T47D (cell line): Measurements from ENCODE around the gene KCTD7.
"Not testable (repeated sequence)": the region's sequence is repeated elsewhere in the genome, so short reads cannot be mapped to it uniquely, and the experiment has no call there.

Experiments used
- DNase-seq, 2 experiments: peaks; one replicate each; pipeline versions ENCODE4 v3.0.0 to v3.0.0-alpha.2; 2011 to 2012; ENCODE audit warnings: low read depth in 1 of 2, low spot score in 1 of 2
- JUND ChIP-seq: IDR thresholded peaks from 2 replicates; pipeline ENCODE4 v1.6.1; 2012; ENCODE audit warnings: low read depth
- in situ Hi-C: cut with HindIII; loops from 2 replicates; pipeline ENCODE4 v1.10.0; 2016; ENCODE audit warnings: low sequenced_read_pairs, low pct_unique_long_range_greater_than_20kb

KCTD7 gene

GRCh38 chr7:66643395-66643794, 14.7 kb downstream of the KCTD7 start:
- peak in 1 of 2 experiments; percentile 17 for DNase-seq
- TF ChIP-seq JUND, result no peak
- in situ Hi-C loops, result no loop called here

GRCh38 chr7:66651026-66651425, 22.3 kb downstream of the KCTD7 start:
- in situ Hi-C loops, DNase-seq: not testable (repeated sequence)

- DNase-seq, in situ Hi-C loops: not testable (repeated sequence)
Measured at GRCh38 chr7:66653719-66654274, 25.1 kb downstream of the KCTD7 start.

- peak; percentile 96 to 99 for DNase-seq
- TF ChIP-seq JUND, result no peak
- in situ Hi-C loops, result no loop called here
Measured at GRCh38 chr7:66654275-66655112, 25.8 kb downstream of the KCTD7 start.

GRCh38 chr7:66655113-66655806, 26.6 kb downstream of the KCTD7 start:
- in situ Hi-C loops, result not testable (repeated sequence)
- peak; percentile 27 to 74 for DNase-seq

GRCh38 chr7:66655826-66656485, 27.3 kb downstream of the KCTD7 start:
- in situ Hi-C loops, DNase-seq: not testable (repeated sequence)

GRCh38 chr7:66657798-66658197, 29.1 kb downstream of the KCTD7 start:
- TF ChIP-seq JUND, result no peak
- no peak for DNase-seq
- in situ Hi-C loops, result no loop called here

- in situ Hi-C loops, result no loop called here
- no peak for TF ChIP-seq JUND
- DNase-seq, result no peak
Measured at GRCh38 chr7:66662646-66663264, 34.1 kb downstream of the KCTD7 start.

- in situ Hi-C loops, result no loop called here
- no peak for TF ChIP-seq JUND
- DNase-seq, result no peak
Measured at GRCh38 chr7:66664590-66665293, 36.1 kb downstream of the KCTD7 start.

GRCh38 chr7:66666313-66666952, 37.8 kb downstream of the KCTD7 start:
- DNase-seq, result no peak
- TF ChIP-seq JUND, result no peak
- in situ Hi-C loops, result no loop called here

GRCh38 chr7:66667023-66667728, 38.5 kb downstream of the KCTD7 start:
- DNase-seq, result no peak
- in situ Hi-C loops, result no loop called here
- no peak for TF ChIP-seq JUND
